Glutamatergic neuron (in vitro differentiated cells): ENCODE results near the gene RAB3GAP2. TPM values are rescaled to one million over a fixed set of nuclear protein-coding genes. Genes with fewer than 3 reads are reported as not detected.
A peak's percentile ranks its signal among the peaks of the same experiment; 100 is the strongest.

Source experiments
- DNase-seq: peaks from one replicate; pipeline ENCODE4 v3.0.0; 2022
- H3K27ac Mint-ChIP-seq: one replicate; pipeline ENCODE4 v1.8.0; 2020; ENCODE audit warnings: mild to moderate bottlenecking, mixed read lengths, inconsistent platforms; ENCODE audit not compliant: unreplicated experiment
- H3K27me3 Mint-ChIP-seq: one replicate; pipeline ENCODE4 v1.8.0; 2020; ENCODE audit warnings: mild to moderate bottlenecking, moderate library complexity, mixed read lengths, inconsistent platforms; ENCODE audit not compliant: unreplicated experiment
- H3K36me3 Mint-ChIP-seq: one replicate; pipeline ENCODE4 v1.8.0; 2020; ENCODE audit warnings: mild to moderate bottlenecking, mixed read lengths, inconsistent platforms; ENCODE audit not compliant: unreplicated experiment
- H3K4me1 Mint-ChIP-seq: one replicate; pipeline ENCODE4 v1.8.0; 2020; ENCODE audit warnings: mild to moderate bottlenecking, low read depth, mixed read lengths, inconsistent platforms; ENCODE audit not compliant: unreplicated experiment
- H3K4me3 Mint-ChIP-seq: one replicate; pipeline ENCODE4 v1.8.0; 2020; ENCODE audit warnings: mild to moderate bottlenecking, mixed read lengths, inconsistent platforms; ENCODE audit not compliant: unreplicated experiment
- H3K9me3 Mint-ChIP-seq: one replicate; pipeline ENCODE4 v1.8.0; 2020; ENCODE audit warnings: mild to moderate bottlenecking, moderate library complexity, mixed read lengths, inconsistent platforms; ENCODE audit not compliant: unreplicated experiment
- CTCF ChIP-seq: fragments of 200-600 bp; sonication (generic); IDR thresholded peaks from one replicate; pipeline ENCODE4 v1.5.0; 2021; ENCODE audit not compliant: partially characterized antibody, unreplicated experiment
- total RNA-seq: library from RNA; stranded (reverse); fragmentation: NEBNext Ultra II Directional; extraction: Animal tissue kit (Norgen Biotek cat#: 25700); gene quantifications from one replicate; pipeline ENCODE4 v1.2.1, GENCODE V29; 2021; ENCODE audit not compliant: unreplicated experiment

RAB3GAP2 gene
- total RNA-seq, 1 donor from 2014 or later: 65.3 TPM

- no peak for DNase-seq
- no peak overlapping the region for H3K4me3 Mint-ChIP-seq
- no peak for TF ChIP-seq CTCF
- H3K36me3 Mint-ChIP-seq: no peaks in the 10 kb centered on the region
- no peak overlapping the region for H3K27ac Mint-ChIP-seq
- peaks cover 3% of the 10 kb centered on the region for H3K9me3 Mint-ChIP-seq
- no peaks in the 10 kb centered on the region for H3K4me1 Mint-ChIP-seq
- H3K27me3 Mint-ChIP-seq: no peaks in the 10 kb centered on the region
Observed at GRCh38 chr1:220157738-220158137, 114.5 kb downstream of the RAB3GAP2 start.

GRCh38 chr1:220156620-220157146, 115.6 kb downstream of the RAB3GAP2 start:
- H3K27ac Mint-ChIP-seq: no peak overlapping the region

DNA sequence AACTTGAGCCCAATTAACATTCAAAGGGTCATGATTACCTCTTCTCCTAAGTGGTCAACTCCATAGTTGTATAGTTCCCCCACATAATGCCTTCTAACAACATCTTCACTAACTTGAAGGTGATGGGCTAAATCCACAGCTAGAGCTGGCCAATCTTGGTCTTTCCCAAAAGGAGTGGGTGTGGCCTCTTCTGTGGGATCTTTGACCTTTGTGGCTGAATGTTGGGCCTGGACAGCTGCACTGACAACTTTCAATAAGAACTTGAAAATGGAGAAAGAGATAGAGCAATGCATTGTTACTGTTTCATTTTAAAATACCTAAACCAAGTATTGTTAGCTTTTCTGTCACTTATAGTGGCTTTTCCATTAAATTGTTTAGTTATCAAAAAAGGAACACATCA, 119.1 kb downstream of the RAB3GAP2 start:
- Mint-ChIP-seq H3K4me3 (no peak overlapping the region), H3K9me3 (peaks cover 1% of the 10 kb centered on the region), H3K27me3 (no peaks in the 10 kb centered on the region), H3K4me1 (no peaks in the 10 kb centered on the region), H3K27ac (no peak overlapping the region), H3K36me3 (no peaks in the 10 kb centered on the region)
- TF ChIP-seq CTCF: no peak
- no peak for DNase-seq

More at GRCh38 chr1:220156620-220157146, 115.6 kb downstream of the RAB3GAP2 start:
- Mint-ChIP-seq H3K9me3 (peaks cover 3% of the 10 kb centered on the region), H3K4me3 (no peak overlapping the region), H3K4me1 (no peaks in the 10 kb centered on the region), H3K27me3 (no peaks in the 10 kb centered on the region), H3K36me3 (no peaks in the 10 kb centered on the region)
- no peak for DNase-seq
- no peak for TF ChIP-seq CTCF

- Mint-ChIP-seq H3K9me3 (peaks cover 1% of the 10 kb centered on the region), H3K4me1 (no peaks in the 10 kb centered on the region), H3K27me3 (no peaks in the 10 kb centered on the region), H3K36me3 (no peaks in the 10 kb centered on the region), H3K27ac (peak overlapping the region; percentile 39), H3K4me3 (no peak overlapping the region)
- TF ChIP-seq CTCF: no peak
- no peak for DNase-seq
Observed at GRCh38 chr1:220151454-220151853, 120.8 kb downstream of the RAB3GAP2 start.

DNA sequence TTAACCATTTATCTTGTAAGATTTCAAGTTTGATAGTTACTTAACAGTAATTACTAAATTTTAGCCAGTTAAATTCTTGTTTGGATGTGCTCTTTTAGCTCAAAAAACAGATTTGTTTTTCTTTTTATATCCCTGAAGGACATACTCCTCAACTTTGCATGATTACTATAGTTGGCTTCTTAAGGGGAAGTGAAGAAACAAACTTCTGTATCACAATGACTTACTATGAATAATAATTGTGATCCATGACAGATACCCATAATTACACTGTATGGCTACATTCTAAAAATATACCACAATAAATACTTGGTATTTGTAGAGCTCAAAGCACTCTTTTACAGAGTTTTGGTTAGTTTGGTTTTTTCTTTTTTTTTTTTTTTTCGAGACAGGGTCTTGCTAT, 122.5 kb downstream of the RAB3GAP2 start:
- Mint-ChIP-seq H3K9me3 (peaks cover 3% of the 10 kb centered on the region), H3K36me3 (no peaks in the 10 kb centered on the region), H3K27ac (no peak overlapping the region), H3K4me1 (no peaks in the 10 kb centered on the region), H3K4me3 (no peak overlapping the region), H3K27me3 (no peaks in the 10 kb centered on the region)
- no peak for TF ChIP-seq CTCF
- no peak for DNase-seq
